Effector memory CD4-positive, alpha-beta T cell (primary cell): ENCODE data around the gene ADCY10.

Experiments used
- DNase-seq, 3 donors: peaks; one replicate each; pipeline ENCODE4 v3.0.0-alpha.2; 2020
- H3K27ac ChIP-seq: 2 replicates; pipeline ENCODE4 v1.7.0; 2013; ENCODE audit warnings: mild to moderate bottlenecking, low read length, moderate library complexity; ENCODE audit not compliant: insufficient read depth, poor library complexity, severe bottlenecking
- H3K27me3 ChIP-seq: replicated peaks from 2 replicates; pipeline ENCODE4 v1.7.0; 2013; ENCODE audit warnings: mild to moderate bottlenecking, low read length; ENCODE audit not compliant: insufficient read depth, control insufficient read depth, poor library complexity, severe bottlenecking
- H3K36me3 ChIP-seq: 2 replicates; pipeline ENCODE4 v1.7.0; 2013; ENCODE audit warnings: mild to moderate bottlenecking, low read length, moderate library complexity; ENCODE audit not compliant: control insufficient read depth, insufficient read depth
- H3K4me1 ChIP-seq: 2 replicates; pipeline ENCODE4 v1.7.0; 2013; ENCODE audit warnings: low read length, mild to moderate bottlenecking; ENCODE audit not compliant: control insufficient read depth, insufficient read depth, poor library complexity, severe bottlenecking
- H3K4me3 ChIP-seq: 2 replicates; pipeline ENCODE4 v1.7.0; 2013; ENCODE audit warnings: low read length, low read depth, mild to moderate bottlenecking; ENCODE audit not compliant: insufficient read depth, poor library complexity, severe bottlenecking
- H3K9me3 ChIP-seq: 2 replicates; pipeline ENCODE4 v1.7.0; 2013; ENCODE audit warnings: mild to moderate bottlenecking, low read length, moderate library complexity; ENCODE audit not compliant: control insufficient read depth

Gene ADCY10

GRCh38 chr1:167912294-167912693, 1.6 kb downstream of the ADCY10 start:
- Histone ChIP-seq H3K27ac (no peak overlapping the region), H3K4me3 (no peak overlapping the region), H3K9me3 (no peaks in the 10 kb centered on the region), H3K4me1 (no peaks in the 10 kb centered on the region), H3K36me3 (no peaks in the 10 kb centered on the region), H3K27me3 (no peaks in the 10 kb centered on the region)
- no peak for DNase-seq

- Histone ChIP-seq H3K4me1 (no peaks in the 10 kb centered on the region), H3K36me3 (no peaks in the 10 kb centered on the region), H3K27ac (no peak overlapping the region), H3K4me3 (no peak overlapping the region), H3K9me3 (no peaks in the 10 kb centered on the region), H3K27me3 (no peaks in the 10 kb centered on the region)
- no peak for DNase-seq
Observed at GRCh38 chr1:167911413-167911812, 2.5 kb downstream of the ADCY10 start.

GRCh38 chr1:167910530-167910929, 3.4 kb downstream of the ADCY10 start:
- Histone ChIP-seq H3K9me3 (no peaks in the 10 kb centered on the region), H3K27me3 (no peaks in the 10 kb centered on the region), H3K4me1 (no peaks in the 10 kb centered on the region), H3K4me3 (no peak overlapping the region), H3K27ac (no peak overlapping the region), H3K36me3 (no peaks in the 10 kb centered on the region)
- DNase-seq: no peak

- H3K27me3 ChIP-seq: no peaks in the 10 kb centered on the region
- H3K4me3 ChIP-seq: no peak overlapping the region
- H3K4me1 ChIP-seq: no peaks in the 10 kb centered on the region
- no peak for DNase-seq
- H3K9me3 ChIP-seq: no peaks in the 10 kb centered on the region
- no peaks in the 10 kb centered on the region for H3K36me3 ChIP-seq
- H3K27ac ChIP-seq: no peak overlapping the region
Observed at GRCh38 chr1:167909691-167910180, 4.2 kb downstream of the ADCY10 start.

GRCh38 chr1:167905671-167906070, 8.3 kb downstream of the ADCY10 start:
- Histone ChIP-seq H3K9me3 (no peaks in the 10 kb centered on the region), H3K27ac (no peak overlapping the region), H3K4me1 (no peaks in the 10 kb centered on the region), H3K4me3 (no peak overlapping the region), H3K36me3 (no peaks in the 10 kb centered on the region), H3K27me3 (no peaks in the 10 kb centered on the region)
- DNase-seq: no peak

GRCh38 chr1:167905182-167905581, 8.8 kb downstream of the ADCY10 start:
- Histone ChIP-seq H3K4me3 (no peak overlapping the region), H3K27ac (no peak overlapping the region), H3K27me3 (no peaks in the 10 kb centered on the region), H3K36me3 (no peaks in the 10 kb centered on the region), H3K9me3 (no peaks in the 10 kb centered on the region), H3K4me1 (no peaks in the 10 kb centered on the region)
- DNase-seq: no peak

- no peaks in the 10 kb centered on the region for H3K27me3 ChIP-seq
- H3K4me1 ChIP-seq: no peaks in the 10 kb centered on the region
- H3K9me3 ChIP-seq: no peaks in the 10 kb centered on the region
- no peaks in the 10 kb centered on the region for H3K36me3 ChIP-seq
- no peak overlapping the region for H3K27ac ChIP-seq
- no peak overlapping the region for H3K4me3 ChIP-seq
- no peak for DNase-seq
Observed at GRCh38 chr1:167904652-167905130, 9.2 kb downstream of the ADCY10 start.

GRCh38 chr1:167900907-167901306, 13.0 kb downstream of the ADCY10 start:
- H3K9me3 ChIP-seq: no peaks in the 10 kb centered on the region
- H3K4me3 ChIP-seq: no peak overlapping the region
- H3K27me3 ChIP-seq: no peaks in the 10 kb centered on the region
- no peaks in the 10 kb centered on the region for H3K4me1 ChIP-seq
- DNase-seq: no peak
- H3K36me3 ChIP-seq: no peaks in the 10 kb centered on the region
- H3K27ac ChIP-seq: no peak overlapping the region

- Histone ChIP-seq H3K27ac (no peak overlapping the region), H3K4me3 (no peak overlapping the region), H3K9me3 (no peaks in the 10 kb centered on the region), H3K4me1 (no peaks in the 10 kb centered on the region), H3K27me3 (no peaks in the 10 kb centered on the region), H3K36me3 (no peaks in the 10 kb centered on the region)
- DNase-seq: no peak
Observed at GRCh38 chr1:167899253-167899681, 14.7 kb downstream of the ADCY10 start.

GRCh38 chr1:167898578-167899222, 15.2 kb downstream of the ADCY10 start:
- H3K4me3 ChIP-seq: no peak overlapping the region
- no peaks in the 10 kb centered on the region for H3K36me3 ChIP-seq
- no peaks in the 10 kb centered on the region for H3K4me1 ChIP-seq
- H3K27me3 ChIP-seq: no peaks in the 10 kb centered on the region
- no peak overlapping the region for H3K27ac ChIP-seq
- no peaks in the 10 kb centered on the region for H3K9me3 ChIP-seq
- DNase-seq: no peak
